ENCODE data around the gene UBE3D. TPM values are rescaled to one million over a fixed set of nuclear protein-coding genes. Genes with fewer than 3 reads are reported as not detected.

UBE3D gene
- total RNA-seq, 1 experiment from 2014 or later: 10.7 TPM

- Mint-ChIP-seq H3K36me3 (ENCODE audit: insufficient read depth in 1 of 3, low read depth in 3 of 3) (no peaks in the 10 kb centered on the region; a peak in 1 of 7 replicates), H3K27ac (peak overlapping the region in 2 of 3 experiments; percentile 62 to 73; a peak in 3 of 7 replicates), H3K4me1 (peaks cover 44 to 48% of the 10 kb centered on the region in 2 experiments), H3K4me3 (no peak overlapping the region; a peak in 1 of 5 replicates), H3K9me3 (no peaks in the 10 kb centered on the region), H3K27me3 (ENCODE audit: low read depth) (no peaks in the 10 kb centered on the region)
- no peaks in the 10 kb centered on the region for H3K27me3 ChIP-seq (ENCODE audit: insufficient read depth, low read length)
- peaks cover 5% of the 10 kb centered on the region for H3K23me2 ChIP-seq (ENCODE audit: insufficient read length, low read depth, low read length, poor library complexity, severe bottlenecking)
- H2BK20ac ChIP-seq (ENCODE audit: low read depth, low read length, poor library complexity, severe bottlenecking): no peak overlapping the region
- H3K4me1 ChIP-seq (ENCODE audit: insufficient read depth, low read length): no peaks in the 10 kb centered on the region
- DNase-seq: no peak
- H3K79me1 ChIP-seq (ENCODE audit: insufficient read depth, low read depth, low read length, poor library complexity, severe bottlenecking): no peaks in the 10 kb centered on the region
- no peak overlapping the region for H2BK5ac ChIP-seq (ENCODE audit: insufficient read length, low read length)
- H4K5ac ChIP-seq (ENCODE audit: insufficient read length, low read depth, low read length): no peak overlapping the region
- no peak overlapping the region for H2BK12ac ChIP-seq (ENCODE audit: insufficient read length, low read depth, low read length)
- H3K9ac ChIP-seq (ENCODE audit: extremely low read depth, insufficient read length, low read length): no peak overlapping the region
- H3K18ac ChIP-seq (ENCODE audit: insufficient read length, low read depth, low read length): no peak overlapping the region
- no peak overlapping the region for H4K8ac ChIP-seq (replicated peaks; ENCODE audit: insufficient read length, low read depth, low read length)
- H3T11ph ChIP-seq (ENCODE audit: low read length): no peak overlapping the region
- H4K20me1 ChIP-seq (ENCODE audit: control insufficient read depth, insufficient read depth, insufficient read length): no peaks in the 10 kb centered on the region
- H3K4ac ChIP-seq (ENCODE audit: low read depth, low read length): no peak overlapping the region
- H2BK15ac ChIP-seq (ENCODE audit: low read depth, low read length): no peak overlapping the region
- H3K9me3 ChIP-seq (ENCODE audit: control insufficient read depth, low read depth, low read length): no peaks in the 10 kb centered on the region
- H3K14ac ChIP-seq (ENCODE audit: insufficient read depth, low read length): no peak overlapping the region
- no peak overlapping the region for H3K56ac ChIP-seq (ENCODE audit: insufficient read length, low read depth, low read length)
- H2AFZ ChIP-seq (ENCODE audit: low read length): no peak overlapping the region
- no peak overlapping the region for H4K91ac ChIP-seq (ENCODE audit: insufficient read length, low read depth, low read length)
- peaks cover 3% of the 10 kb centered on the region; the same call in 1 of the 2 replicates for H3K79me2 ChIP-seq (ENCODE audit: insufficient read depth, low read length)
- H3K23ac ChIP-seq (ENCODE audit: insufficient read length, low read depth, low read length): no peak overlapping the region
- no peak overlapping the region for H2BK120ac ChIP-seq (ENCODE audit: low read depth, low read length, poor library complexity, severe bottlenecking)
- no peak for TF ChIP-seq CTCF (conservative IDR thresholded peaks at IDR 0.05)
- no peak overlapping the region for H2AK5ac ChIP-seq (ENCODE audit: insufficient read length, low read length)
- no peak overlapping the region for H3K4me2 ChIP-seq (ENCODE audit: insufficient read depth, insufficient read length, low read length)
- H3K27ac ChIP-seq (ENCODE audit: insufficient read length, low read depth, low read length): no peak overlapping the region
Observed at GRCh38 chr6:83069633-83070032, 4.0 kb upstream of the UBE3D start.

All from H9 (cell line).